Mononuclear cell (primary cell): ENCODE measurements around the gene CALR. TPM values are rescaled to one million over a fixed set of nuclear protein-coding genes. Genes with fewer than 3 reads are reported as not detected.
A peak's percentile ranks its signal among the peaks of the same experiment; 100 is the strongest.
"Not testable (repeated sequence)": the region's sequence is repeated elsewhere in the genome, so short reads cannot be mapped to it uniquely, and the experiment has no call there.

ENCODE experiments used
- H3K27me3 ChIP-seq: 2 replicates; pipeline ENCODE4 v1.6.0; 2011; ENCODE audit warnings: low read length, control low read depth; ENCODE audit not compliant: insufficient read depth
- H3K4me1 ChIP-seq: 2 replicates; pipeline ENCODE4 v1.5.1; 2011; ENCODE audit warnings: mild to moderate bottlenecking, low read length, control low read depth; ENCODE audit not compliant: insufficient read depth
- H3K4me3 ChIP-seq: 2 replicates; pipeline ENCODE4 v1.5.1; 2011; ENCODE audit warnings: mild to moderate bottlenecking, low read length, moderate library complexity
- H3K9me3 ChIP-seq: 2 replicates; pipeline ENCODE4 v1.5.1; 2011; ENCODE audit warnings: low read depth, mild to moderate bottlenecking, control low read depth, low read length
- total RNA-seq: library from RNA; depleted of rRNA; stranded (reverse); fragments of >200 nt; gene quantifications from one replicate; pipeline ENCODE4 v1.2.3, GENCODE V29; 2012

CALR gene
- 434 TPM for total RNA-seq

GRCh38 chr19:12937927-12938778 is at the start of gene CALR:
CALR (plus strand) TSS chr19:12938609; CDS start chr19:12938680, 71 bp downstream.
- Histone ChIP-seq H3K27me3 (no peaks in the 10 kb centered on the region), H3K4me3 (peak within 1 kb of the TSS; percentile 95), H3K9me3 (no peaks in the 10 kb centered on the region), H3K4me1 (peaks cover 68% of the 10 kb centered on the region)

GRCh38 chr19:12890299-12890786 is 48.1 kb upstream of the CALR start:
- not testable (repeated sequence) for H3K9me3 ChIP-seq, H3K27me3 ChIP-seq
- H3K4me1 ChIP-seq = peaks cover 26% of the 10 kb centered on the region
- H3K4me3 ChIP-seq = peak overlapping the region; percentile 64

GRCh38 chr19:12890787-12891552 is 47.4 kb upstream of the CALR start, which contains the start of gene GCDH:
GCDH (plus strand) TSS chr19:12891160; CDS start chr19:12891305, 145 bp downstream.
- Histone ChIP-seq H3K4me3 (peak within 1 kb of the TSS; percentile 64), H3K27me3 (no peaks in the 10 kb centered on the region), H3K4me1 (peaks cover 20% of the 10 kb centered on the region), H3K9me3 (no peaks in the 10 kb centered on the region)

GRCh38 chr19:12891553-12892021 is 46.8 kb upstream of the CALR start:
- Histone ChIP-seq H3K4me3 (peak overlapping the region; percentile 64), H3K4me1 (peaks cover 18% of the 10 kb centered on the region), H3K27me3 (no peaks in the 10 kb centered on the region), H3K9me3 (no peaks in the 10 kb centered on the region)

- Histone ChIP-seq H3K9me3 (no peaks in the 10 kb centered on the region), H3K4me1 (peaks cover 18% of the 10 kb centered on the region), H3K4me3 (no peak overlapping the region), H3K27me3 (no peaks in the 10 kb centered on the region)
These were observed 44.8 kb upstream of the CALR start for GRCh38 chr19:12893582-12893981.

- no peaks in the 10 kb centered on the region for H3K27me3 ChIP-seq
- H3K9me3 ChIP-seq = no peaks in the 10 kb centered on the region
- peaks cover 8% of the 10 kb centered on the region for H3K4me1 ChIP-seq
- H3K4me3 ChIP-seq = no peak overlapping the region
These were observed 41.9 kb upstream of the CALR start for GRCh38 chr19:12896460-12896859.

GRCh38 chr19:12899891-12900518 is 38.4 kb upstream of the CALR start:
- Histone ChIP-seq H3K27me3 (no peaks in the 10 kb centered on the region), H3K9me3 (no peaks in the 10 kb centered on the region), H3K4me1 (no peaks in the 10 kb centered on the region), H3K4me3 (no peak overlapping the region)

- no peaks in the 10 kb centered on the region for H3K4me1 ChIP-seq
- H3K27me3 ChIP-seq = no peaks in the 10 kb centered on the region
- H3K9me3 ChIP-seq = no peaks in the 10 kb centered on the region
- no peak overlapping the region for H3K4me3 ChIP-seq
These were observed 31.2 kb upstream of the CALR start for GRCh38 chr19:12907166-12907565.

GRCh38 chr19:12912571-12912970 is 25.8 kb upstream of the CALR start:
- H3K27me3 ChIP-seq = no peaks in the 10 kb centered on the region
- H3K9me3 ChIP-seq = no peaks in the 10 kb centered on the region
- H3K4me3 ChIP-seq = no peak overlapping the region
- H3K4me1 ChIP-seq = peaks cover 24% of the 10 kb centered on the region

GRCh38 chr19:12913011-12913561 is 25.3 kb upstream of the CALR start:
- Histone ChIP-seq H3K9me3 (no peaks in the 10 kb centered on the region), H3K4me1 (peaks cover 24% of the 10 kb centered on the region), H3K4me3 (no peak overlapping the region), H3K27me3 (no peaks in the 10 kb centered on the region)

GRCh38 chr19:12913851-12914690 is 24.3 kb upstream of the CALR start:
- Histone ChIP-seq H3K4me1 (peaks cover 29% of the 10 kb centered on the region), H3K4me3 (no peak overlapping the region), H3K27me3 (no peaks in the 10 kb centered on the region), H3K9me3 (no peaks in the 10 kb centered on the region)

GRCh38 chr19:12915860-12916259 is 22.5 kb upstream of the CALR start:
- H3K4me3 ChIP-seq, H3K27me3 ChIP-seq: not testable (repeated sequence)
- peaks cover 34% of the 10 kb centered on the region for H3K4me1 ChIP-seq

GRCh38 chr19:12918253-12918652 is 20.2 kb upstream of the CALR start:
- peaks cover 26% of the 10 kb centered on the region for H3K4me1 ChIP-seq
- no peaks in the 10 kb centered on the region for H3K9me3 ChIP-seq
- no peak overlapping the region for H3K4me3 ChIP-seq
- no peaks in the 10 kb centered on the region for H3K27me3 ChIP-seq

More at GRCh38 chr19:12915860-12916259, 22.5 kb upstream of the CALR start:
- H3K9me3 ChIP-seq = not testable (repeated sequence)

- Histone ChIP-seq H3K9me3 (no peaks in the 10 kb centered on the region), H3K27me3 (no peaks in the 10 kb centered on the region), H3K4me1 (peaks cover 11% of the 10 kb centered on the region), H3K4me3 (no peak overlapping the region)
These were observed 17.4 kb upstream of the CALR start for GRCh38 chr19:12921047-12921446.
